HG03378 (cell line): ENCODE results near the gene KLHL10.

ENCODE experiments used
- ATAC-seq: cut with Tn5 transposase; IDR thresholded peaks from one replicate; pipeline ENCODE4 v1.9.1; 2021; ENCODE audit warnings: mild to moderate bottlenecking, moderate library complexity; ENCODE audit not compliant: unreplicated experiment

Gene KLHL10

DNA sequence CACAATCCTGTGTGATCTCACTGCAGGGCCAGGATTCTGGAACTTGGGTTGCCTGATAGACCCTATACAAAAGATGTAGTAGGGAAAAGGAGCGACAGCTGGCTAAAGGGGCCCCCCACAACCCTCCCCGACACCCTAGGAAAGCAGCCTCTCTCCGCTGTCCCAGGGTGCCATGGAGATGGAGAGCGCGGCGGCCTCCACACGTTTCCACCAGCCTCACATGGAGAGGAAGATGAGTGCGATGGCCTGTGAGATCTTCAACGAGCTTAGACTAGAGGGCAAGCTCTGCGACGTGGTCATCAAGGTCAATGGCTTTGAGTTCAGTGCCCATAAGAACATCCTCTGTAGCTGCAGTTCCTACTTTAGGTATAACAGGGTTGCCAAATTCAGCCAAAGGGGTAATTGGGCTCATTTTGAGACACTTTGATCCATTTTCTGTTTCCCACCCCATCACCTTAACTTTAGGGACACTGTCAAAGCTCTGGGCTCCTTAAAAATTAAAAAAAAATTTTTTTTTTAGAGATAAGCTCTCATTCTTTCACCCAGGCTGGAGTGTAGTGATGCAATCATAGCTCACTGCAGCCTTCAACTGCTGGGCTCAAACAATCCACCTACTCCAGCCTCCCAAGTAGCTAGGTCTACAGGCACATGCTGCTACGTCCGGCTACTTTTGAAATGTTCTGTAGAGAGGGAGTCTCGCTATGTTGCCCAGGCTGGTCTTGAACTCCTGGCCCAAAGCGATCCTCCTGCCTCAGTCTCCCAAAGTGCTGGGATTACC is at the start of gene KLHL10:
Gene KLHL10 (plus strand): TSS at position 65 of the 778 bp plus-strand sequence. CDS start 108 bp downstream, at position 173.
- no peak for ATAC-seq

DNA sequence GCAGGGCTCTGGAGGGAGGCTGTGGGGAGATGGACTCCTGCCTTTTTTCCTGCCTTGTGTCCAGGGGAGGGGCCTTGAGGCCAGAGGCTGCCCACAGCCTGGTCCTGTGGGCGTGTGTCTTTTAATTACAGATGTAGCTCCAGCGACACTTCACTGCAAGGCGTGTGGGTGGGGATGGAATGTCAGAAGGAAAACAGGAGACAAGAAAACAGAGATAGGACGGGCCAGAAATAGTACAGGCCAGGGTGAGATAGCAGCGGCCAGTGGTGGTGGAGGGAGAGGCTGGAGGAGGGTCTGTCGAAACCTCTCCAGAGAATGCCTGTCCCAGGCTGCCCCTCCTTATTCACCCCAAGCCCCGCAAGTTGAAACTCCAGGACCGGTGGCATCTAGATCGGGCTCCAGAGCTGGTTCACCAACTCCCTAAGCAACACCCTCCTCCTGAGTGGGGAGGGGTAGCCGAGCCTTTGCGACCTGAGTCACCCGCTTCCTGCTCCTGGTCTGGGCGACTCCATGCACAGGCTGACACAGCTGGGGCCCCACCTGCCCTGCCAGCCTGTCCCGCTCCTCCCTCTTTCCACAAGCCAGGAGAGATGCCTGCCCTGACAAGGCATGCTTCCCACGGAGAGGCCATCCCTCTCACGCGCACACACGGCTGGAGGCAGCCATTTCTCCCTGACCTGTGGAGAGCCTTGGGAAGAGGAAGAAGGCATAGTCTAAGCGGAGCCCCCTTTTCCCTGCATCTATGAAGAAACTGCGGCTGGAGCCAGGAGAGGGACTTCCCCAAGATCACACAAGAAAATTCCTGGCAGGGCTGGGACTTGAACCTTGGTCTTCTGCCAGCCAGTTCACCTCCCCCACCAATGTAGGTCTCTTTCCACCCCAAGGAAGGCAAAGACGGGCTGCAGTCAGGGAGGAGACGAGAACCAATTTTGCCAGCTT is 44.5 kb upstream of the KLHL10 start:
- ATAC-seq: no peak

DNA sequence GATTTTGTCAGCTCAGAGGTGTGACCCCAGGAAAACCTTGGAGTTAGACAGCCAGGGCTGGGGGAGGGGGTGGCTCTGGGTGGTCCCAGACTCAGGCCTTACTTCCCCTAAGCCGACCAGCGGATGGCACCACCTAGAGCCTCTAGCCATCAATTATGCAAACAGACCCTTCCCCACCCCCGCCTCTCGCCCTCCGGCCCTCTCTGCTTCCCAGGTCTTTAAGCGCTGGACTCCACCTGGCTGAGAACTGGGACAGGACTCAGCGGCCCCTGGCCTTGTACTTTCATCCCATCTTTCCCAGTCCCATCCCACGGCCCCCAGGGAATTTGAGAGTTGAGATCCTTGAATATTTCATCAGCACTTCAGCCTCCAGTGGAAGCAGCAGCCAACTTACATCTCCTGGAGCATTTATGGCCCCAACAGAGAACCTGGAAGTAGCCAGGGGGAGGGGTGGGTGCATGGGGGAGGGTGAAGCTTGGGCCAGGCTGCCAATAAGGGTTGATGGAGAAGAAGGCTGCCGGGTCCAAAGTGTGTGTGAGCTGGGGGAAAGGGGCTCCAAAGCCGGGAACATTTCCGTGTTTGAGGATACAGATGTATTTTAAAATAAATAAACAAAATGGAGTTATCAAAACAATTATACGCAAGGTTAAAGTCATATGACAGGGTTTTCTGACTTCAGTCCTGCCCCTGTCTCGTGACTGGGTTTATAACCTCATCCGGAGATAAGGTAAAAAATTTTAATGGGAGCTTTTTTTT is 43.7 kb upstream of the KLHL10 start:
- no peak for ATAC-seq

DNA sequence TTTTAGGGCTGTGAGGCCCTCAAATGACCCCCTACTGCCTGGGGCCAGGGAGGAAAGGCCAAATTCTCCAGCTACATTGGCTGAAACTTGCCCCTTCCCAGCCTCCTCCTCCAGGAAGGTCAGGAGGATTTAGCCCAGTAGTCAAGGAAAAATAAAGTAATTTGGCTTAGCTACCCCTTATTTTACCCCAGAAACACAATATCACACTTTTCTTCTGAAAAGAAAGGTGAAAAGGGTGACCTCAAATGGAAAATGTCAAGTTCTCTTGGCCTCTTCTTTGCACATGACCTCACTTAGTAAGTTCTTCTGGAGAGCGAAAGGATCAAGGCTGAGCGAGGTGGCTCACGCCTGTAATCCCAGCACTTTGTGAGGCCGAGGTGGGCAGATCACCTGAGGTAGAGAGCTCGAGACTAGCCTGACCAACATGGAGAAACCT is 43.1 kb upstream of the KLHL10 start:
- no peak for ATAC-seq

DNA sequence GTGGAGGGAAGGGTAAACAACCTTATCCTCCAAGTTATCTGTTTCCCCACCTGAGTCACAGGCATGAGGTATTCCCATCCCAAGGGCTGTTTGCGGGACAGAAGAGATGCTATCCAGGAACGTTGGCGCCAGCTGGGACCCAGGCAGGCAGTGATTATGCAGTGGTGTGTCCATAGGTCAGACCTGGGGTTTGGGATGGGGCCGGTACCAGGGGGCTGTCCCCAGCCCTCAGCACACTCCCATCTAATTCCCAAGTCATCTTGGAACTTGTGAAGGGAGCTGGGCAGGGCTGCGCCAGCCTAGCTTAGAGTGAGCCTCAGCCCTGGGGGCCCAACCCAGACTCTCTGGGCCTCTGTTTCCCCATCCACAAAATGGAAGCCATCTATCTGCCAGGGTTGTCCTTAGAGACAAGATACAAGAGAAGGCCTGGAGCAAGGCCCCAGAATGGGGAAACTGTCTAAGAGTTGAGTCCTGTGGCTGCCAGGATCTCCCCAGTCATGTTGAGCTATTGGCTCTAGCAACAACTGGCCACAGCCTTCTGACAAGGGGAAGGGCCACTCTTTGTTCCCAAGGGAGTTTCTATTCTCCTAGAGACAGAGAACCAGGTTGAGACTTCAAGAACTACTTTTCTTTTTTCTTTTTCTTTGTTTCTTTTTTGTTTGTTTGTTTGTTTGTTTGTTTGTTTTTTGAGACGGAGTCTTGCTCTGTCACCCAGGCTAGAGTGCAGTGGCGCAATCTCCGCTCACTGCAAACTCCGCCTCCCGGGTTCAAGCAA is 41.3 kb upstream of the KLHL10 start:
- ATAC-seq: no peak

DNA sequence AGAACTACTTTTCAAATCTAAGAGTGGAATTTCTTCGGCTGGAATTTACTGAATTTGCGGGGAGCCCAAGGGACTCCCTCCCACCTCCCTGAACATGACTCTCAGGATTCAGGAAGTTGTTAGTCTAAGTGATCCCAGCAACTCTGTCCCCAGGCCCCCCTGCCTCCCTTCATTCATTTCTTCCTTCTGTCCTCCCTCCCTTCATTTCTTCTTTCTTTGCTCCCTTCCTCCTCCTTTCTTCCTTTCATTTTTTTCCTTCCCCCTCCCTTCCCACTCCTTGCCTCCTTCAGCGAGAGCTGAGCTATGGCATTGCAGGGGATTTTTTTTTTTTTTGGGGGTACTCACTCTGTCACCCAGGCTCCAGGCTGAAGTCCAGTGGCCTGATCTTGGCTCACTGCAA is 40.2 kb upstream of the KLHL10 start:
- ATAC-seq: no peak

DNA sequence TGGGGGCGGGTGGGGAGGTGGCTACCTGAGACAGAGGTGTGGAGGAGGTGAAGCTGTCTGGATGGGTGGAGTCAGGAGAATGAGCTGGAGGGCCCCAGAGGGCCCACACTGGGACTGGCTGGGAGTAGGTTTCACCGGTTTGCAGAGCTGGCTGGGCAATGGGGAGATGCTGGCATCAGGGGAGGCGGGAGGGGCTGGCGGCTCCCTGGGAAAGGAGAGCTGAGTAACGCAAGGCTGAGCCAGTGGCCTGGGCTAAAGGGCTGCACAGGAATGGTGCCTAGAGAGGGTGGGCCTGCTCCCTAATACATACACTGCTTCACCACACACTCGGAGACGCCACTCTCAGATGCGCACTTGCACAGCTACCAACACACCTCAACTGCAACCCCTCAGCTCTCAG is 38.3 kb upstream of the KLHL10 start:
- no peak for ATAC-seq

DNA sequence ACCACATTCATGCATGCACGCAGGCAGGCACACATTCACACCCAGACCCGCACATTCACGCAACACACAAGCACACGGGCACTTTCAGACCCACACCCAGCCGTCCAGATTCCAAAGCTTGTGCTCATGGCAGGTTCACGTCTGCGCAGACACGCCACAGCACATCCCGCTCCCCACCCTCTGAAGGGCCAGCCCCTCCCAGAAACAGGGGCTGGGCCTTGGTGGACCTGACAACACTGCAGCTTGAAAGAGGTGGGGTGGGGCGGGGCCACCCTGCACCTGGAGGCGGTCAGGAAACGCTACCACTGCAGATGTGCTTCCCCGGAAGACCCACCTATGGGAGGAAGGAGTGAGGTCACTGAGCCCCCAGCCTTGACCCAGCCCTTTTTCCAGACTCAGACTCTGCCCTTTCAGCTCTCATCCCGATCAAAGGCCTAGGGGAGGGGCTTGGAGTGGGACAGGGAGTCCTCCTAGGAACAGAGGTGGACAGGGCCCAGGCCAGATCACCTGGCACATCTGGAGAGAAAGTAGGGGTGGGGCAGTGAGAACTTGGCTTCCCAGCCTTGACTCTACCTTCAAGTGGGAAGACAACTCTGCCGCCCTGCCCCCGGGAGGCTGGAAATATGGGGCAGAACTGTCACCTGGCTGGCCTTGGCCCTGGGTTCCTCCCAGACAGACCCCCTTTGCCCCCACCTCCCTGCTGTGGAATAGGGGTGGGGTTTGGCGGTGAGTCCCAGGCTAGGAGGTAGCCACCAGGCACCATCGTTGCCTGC is 36.8 kb upstream of the KLHL10 start:
- no peak for ATAC-seq

DNA sequence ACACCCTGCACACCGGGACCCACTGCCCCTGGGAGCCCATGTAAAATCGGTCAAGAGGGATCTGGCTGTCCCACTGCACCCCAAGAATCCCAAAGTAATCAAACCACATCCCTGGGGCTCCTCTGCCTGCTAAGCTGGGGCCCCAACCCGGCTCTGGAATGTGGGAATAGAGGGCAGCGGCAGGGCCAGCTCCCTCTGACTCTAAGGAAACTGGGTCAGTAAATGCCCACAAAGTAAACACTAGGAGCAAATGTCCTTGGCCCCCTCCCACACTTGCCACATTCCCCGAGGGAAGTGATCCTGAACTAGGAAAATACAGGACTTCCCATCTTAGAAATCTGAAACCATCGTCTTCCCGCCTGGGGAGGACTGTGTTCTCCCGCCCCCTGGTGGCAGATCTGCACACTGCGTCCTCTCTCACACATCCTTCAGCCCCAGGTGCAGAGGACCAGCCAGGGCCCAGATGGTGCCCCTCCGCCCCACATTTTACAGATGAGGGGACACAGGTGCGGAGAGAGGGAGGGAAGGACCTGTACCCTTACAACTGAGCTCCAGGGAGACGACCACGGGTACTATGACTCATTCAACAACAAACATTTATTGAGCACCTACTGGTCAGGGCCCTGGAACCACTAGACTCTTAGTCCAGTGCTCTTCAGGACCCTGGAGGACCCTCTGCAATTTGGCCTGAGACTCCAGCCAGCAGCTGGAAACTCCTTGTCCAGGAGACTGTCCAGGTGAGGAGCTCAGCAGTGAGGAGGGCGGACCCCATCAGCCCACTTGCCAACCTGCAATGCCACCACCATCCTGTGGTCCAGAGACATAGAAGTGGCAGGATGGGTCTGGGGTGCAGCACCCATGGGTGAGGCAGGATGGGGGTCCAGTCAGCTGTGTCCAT is 36.0 kb upstream of the KLHL10 start:
- no peak for ATAC-seq

DNA sequence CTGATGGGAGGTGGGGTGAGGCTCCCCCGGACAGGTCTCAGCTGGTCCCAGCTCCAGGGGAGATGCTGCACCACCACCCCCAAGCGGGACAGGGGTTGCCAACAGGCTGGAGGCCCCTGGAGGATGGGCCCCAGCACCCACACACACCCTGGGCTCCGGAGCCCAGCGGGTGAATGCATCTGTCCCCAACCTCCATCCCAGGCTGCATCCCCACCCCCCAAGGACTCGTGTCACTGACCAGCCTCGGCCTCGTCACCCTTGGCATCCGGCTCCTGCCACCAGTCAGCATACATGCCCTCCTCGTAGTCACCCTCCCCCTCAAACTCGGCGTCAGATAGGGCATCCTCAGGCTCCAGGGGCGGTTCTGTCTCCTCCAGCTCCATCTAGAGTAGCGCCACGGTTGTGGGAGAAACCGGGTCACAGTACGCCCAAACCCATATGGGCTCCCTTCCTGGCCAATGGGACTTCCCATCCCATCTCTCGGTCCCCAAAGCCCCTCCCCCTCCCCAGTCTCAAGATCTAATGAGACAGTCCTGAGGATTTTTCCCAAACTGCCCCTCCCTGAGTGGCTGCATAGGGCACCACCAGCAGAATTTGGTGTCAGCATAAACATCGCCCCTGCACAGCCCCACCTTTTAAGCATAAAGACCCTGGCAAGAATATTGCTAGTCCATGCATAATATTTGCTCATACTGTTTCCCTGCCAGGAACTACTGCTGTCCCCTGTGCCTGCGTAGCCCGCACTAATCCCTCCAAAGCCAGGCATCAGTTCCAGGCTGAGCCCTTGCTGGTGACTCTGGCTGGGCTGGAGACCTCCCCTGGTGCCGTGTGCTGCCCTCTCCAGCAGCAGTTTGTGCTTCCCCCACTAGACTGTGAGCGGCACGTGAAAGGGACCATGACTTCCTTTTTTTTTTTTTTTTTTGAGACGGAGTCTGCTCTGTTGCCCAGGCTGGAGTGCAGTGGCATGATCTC is 34.3 kb upstream of the KLHL10 start:
- ATAC-seq: no peak

DNA sequence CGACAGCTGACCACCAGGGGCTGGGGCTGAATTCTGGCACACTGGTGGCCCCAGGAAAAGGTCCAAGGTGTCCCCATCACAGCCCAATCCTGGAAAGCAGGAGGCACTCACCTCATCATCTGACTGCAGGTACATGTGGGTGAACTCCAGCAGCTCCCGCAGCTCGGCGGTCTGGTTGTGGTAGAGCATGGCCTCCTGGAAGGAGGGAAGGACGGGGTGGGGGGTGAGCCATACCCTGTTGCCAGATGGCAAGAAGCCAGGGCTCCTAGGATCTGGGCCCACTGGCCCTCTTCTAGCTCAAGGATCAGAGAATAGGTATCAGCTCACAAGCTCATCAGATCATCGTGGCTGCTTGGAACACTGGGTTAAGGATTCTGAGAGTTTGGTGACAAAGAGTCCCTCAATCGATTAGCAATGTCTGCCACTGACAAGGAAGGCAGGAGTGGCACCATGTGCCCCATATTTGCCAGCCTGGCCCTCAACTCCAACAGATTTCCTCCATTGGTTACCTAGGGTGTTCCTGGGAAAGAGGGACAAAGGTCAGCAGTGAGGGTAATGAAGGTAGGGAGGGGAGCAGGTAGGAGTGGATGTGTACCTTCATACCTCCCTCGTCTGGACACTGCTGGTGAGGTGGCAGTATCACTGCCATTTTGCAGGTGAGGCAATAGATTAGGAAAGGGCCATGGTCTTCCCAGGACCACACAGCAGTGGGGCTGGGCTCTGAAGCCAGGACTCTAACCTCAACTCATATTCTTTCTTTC is 30.8 kb upstream of the KLHL10 start:
- no peak for ATAC-seq

DNA sequence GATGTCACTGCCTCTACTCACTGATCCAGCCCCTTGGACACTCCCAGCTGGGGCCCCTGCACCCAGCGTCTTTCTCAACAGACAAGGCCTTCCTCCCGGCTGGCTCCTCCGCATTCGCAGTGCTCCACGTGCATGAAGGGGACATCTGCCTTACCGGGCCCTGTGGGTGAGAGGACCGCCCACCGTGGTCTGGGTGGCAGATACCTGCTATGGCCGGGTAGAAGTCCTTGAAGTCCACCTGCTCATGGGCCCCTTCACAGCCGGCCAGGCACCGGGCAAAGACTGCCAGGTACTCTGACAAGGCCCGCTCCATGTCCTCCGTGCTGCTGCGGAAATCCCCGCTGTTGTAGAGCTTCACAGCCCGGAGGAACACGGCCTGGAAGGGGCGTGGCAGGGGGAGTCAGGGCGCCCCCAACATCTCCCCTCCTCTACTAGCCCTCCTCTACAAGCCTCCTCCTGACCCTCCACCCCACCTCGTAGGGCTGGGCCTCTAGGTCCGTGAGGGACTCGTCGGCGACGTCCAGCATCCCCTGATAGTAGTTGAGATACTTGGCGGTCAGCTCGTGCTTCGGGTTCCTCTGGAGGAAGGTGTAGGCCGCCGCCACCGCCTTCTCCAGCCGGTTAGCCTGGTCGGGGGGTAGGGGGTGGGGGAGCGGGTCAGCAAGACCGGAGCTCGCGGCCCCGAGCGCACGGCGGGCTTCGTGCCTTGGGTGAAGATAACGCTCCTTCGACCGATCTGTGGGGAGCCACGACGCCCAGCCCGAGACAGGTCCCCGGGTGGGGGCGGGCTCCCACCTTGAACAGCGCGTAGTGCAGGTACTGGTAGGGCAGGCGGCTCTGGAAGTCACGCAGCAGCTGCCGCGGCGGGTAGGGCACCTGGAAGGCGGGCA is 26.7 kb upstream of the KLHL10 start:
- ATAC-seq: no peak

DNA sequence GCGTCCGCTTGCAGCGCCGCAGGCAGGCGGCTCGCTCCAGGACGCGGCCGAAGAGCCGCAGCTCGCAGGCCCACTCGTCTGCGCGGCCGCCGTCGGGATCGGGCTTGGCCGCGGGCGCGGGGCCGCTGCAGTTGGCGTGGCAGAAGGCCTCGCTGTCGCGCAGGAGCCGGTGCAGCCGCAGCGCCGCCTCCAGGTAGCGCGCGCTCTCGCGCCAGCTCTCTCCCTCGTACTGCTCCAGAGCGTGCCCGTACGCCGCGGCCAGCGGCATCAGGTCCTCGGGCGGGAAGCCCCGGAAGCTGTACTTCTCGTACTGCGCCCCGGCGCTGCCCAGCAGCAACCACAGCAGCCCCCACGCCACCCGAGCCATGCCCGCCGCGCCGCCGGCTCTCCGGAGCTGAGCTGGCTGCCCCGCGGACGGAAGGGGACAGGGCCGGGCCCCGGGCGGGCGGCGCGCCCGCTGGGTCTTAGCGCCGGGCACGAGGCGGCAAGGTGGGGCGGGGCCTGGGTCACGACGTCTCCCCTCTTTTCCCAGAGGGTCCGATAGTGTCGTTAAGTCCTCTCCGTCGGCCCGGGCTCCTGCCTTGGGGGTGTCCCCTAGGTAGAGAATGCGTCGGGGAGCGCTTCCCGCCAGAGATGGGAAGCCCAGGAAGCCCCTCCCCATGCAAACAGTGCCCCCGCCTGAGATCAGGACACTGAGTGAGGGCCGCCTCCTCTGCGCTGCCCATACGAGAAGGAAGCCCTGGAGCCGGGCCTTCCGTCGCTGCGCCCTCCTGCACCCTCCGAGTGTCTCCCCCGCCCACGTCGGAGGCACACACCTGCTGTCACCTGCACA is 25.9 kb upstream of the KLHL10 start, which contains the start of gene P3H4:
Gene P3H4 (minus strand): TSS at position 401 of the 832 bp plus-strand sequence. CDS start 34 bp downstream, at position 367.
- ATAC-seq: no peak

DNA sequence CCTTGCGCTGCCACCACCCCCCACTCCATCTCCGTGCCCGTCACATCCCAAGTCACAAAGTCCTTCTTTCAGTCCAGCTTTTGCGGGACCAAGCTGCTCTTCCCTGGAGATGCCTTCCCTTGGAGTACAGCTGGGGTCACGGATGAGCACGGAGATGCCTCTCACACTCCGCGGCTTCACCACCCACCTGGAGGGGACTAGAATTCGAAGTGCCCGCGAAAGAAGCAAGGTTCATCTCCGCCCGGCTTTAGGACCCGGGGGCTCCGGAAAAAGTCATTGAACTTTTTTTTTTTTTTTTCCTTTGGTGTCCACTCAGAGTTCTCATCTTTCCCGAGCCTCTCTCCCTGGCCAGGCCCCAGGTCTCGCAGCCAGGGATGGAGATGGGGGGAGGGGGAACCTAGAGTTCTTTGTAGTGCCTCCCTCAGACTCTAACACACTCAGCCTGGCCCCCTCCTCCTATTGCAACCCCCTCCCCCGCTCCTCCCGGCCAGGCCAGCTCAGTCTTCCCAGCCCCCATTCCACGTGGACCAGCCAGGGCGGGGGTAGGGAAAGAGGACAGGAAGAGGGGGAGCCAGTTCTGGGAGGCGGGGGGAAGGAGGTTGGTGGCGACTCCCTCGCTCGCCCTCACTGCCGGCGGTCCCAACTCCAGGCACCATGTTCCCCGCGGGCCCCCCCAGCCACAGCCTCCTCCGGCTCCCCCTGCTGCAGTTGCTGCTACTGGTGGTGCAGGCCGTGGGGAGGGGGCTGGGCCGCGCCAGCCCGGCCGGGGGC is 25.1 kb upstream of the KLHL10 start, which contains the start of gene FKBP10:
Gene FKBP10 (plus strand): TSS at position 624 of the 771 bp plus-strand sequence. CDS start 31 bp downstream, at position 655.
- ATAC-seq: no peak
